H1 (cell line): Measurements from ENCODE around the gene SMURF2. TPM values are rescaled to one million over a fixed set of nuclear protein-coding genes. Genes with fewer than 3 reads are reported as not detected.

Experiments used
- CTCF ChIA-PET: fragments of 300-600 bp; sonication (Branson Sonifier 250); formaldehyde crosslinking; loops from one replicate; lab custom pipeline; 2021; ENCODE audit not compliant: partially characterized antibody; lab: Charles Lee
- POLR2A ChIA-PET: fragments of 300-600 bp; sonication (Branson Sonifier 250); formaldehyde crosslinking; loops from one replicate; lab custom pipeline; 2021; ENCODE audit warnings: inconsistent platforms; ENCODE audit not compliant: partially characterized antibody; lab: Charles Lee
- DNase-seq, 2 experiments: peaks; one replicate each; pipeline versions ENCODE4 v3.0.0 to v3.0.0-alpha.2; 2010 to 2022; ENCODE audit warnings: low spot score in 2 of 2, low read depth in 1 of 2, mixed read lengths in 1 of 2
- FAIRE-seq: peaks from 2 replicates; lab custom pipeline; 2011; peaks lifted over from hg19 to GRCh38; lab: Jason Lieb, UNC
- H2AFZ ChIP-seq: 2 replicates; pipeline ENCODE4 v1.8.1; 2012; ENCODE audit warnings: low read length, inconsistent platforms
- H2AK5ac ChIP-seq: 2 replicates; pipeline ENCODE4 v1.6.1; 2013; ENCODE audit warnings: low read depth, low read length
- H2BK120ac ChIP-seq: replicated peaks from 2 replicates; pipeline ENCODE3; 2013; ENCODE audit warnings: low read depth, low read length, inconsistent platforms
- H2BK12ac ChIP-seq: 2 replicates; pipeline ENCODE4 v1.6.1; 2013; ENCODE audit warnings: low read depth, low read length
- H2BK15ac ChIP-seq: 2 replicates; pipeline ENCODE4 v1.6.1; 2013; ENCODE audit warnings: low read length
- H2BK20ac ChIP-seq: 2 replicates; pipeline ENCODE4 v1.6.1; 2013; ENCODE audit warnings: low read length
- H2BK5ac ChIP-seq: 2 replicates; pipeline ENCODE4 v1.6.1; 2013; ENCODE audit warnings: low read depth, low read length
- H3K14ac ChIP-seq: 2 replicates; pipeline ENCODE4 v1.6.1; 2013; ENCODE audit warnings: inconsistent platforms; ENCODE audit not compliant: insufficient read length
- H3K18ac ChIP-seq: 2 replicates; pipeline ENCODE4 v1.6.1; 2013; ENCODE audit warnings: low read length; ENCODE audit errors: extremely low read depth
- H3K23ac ChIP-seq: 2 replicates; pipeline ENCODE4 v1.6.1; 2013; ENCODE audit warnings: inconsistent platforms; ENCODE audit not compliant: insufficient read length
- H3K23me2 ChIP-seq: 2 replicates; pipeline ENCODE4 v1.6.1; 2013; ENCODE audit warnings: low read depth, low read length
- H3K27ac ChIP-seq: 2 replicates; pipeline ENCODE4 v1.6.1; 2011; ENCODE audit warnings: low read depth, low read length, inconsistent platforms
- H3K27me3 ChIP-seq, 4 experiments: replicated peaks in 1 of 4; 1 replicate in 1 of 4; 2 replicates in 3 of 4; pipeline versions ENCODE4 v1.6.1 to v1.8.1; 2011 to 2013; ENCODE audit warnings: low read length in 3 of 4, mild to moderate bottlenecking in 3 of 4, inconsistent platforms in 2 of 4, mixed read lengths in 2 of 4, moderate library complexity in 1 of 4; ENCODE audit not compliant: control insufficient read depth in 3 of 4, insufficient read depth in 3 of 4; ENCODE audit errors: extremely low read depth in 1 of 4
- H3K36me3 ChIP-seq, 4 experiments: 2 replicates each; pipeline versions ENCODE4 v1.6.1 to v1.8.1; 2011 to 2013; ENCODE audit warnings: mild to moderate bottlenecking in 4 of 4, low read length in 3 of 4, moderate library complexity in 2 of 4, control low read depth in 1 of 4, inconsistent platforms in 1 of 4; ENCODE audit not compliant: insufficient read depth in 4 of 4, control insufficient read depth in 2 of 4
- H3K4ac ChIP-seq: replicated peaks from 2 replicates; pipeline ENCODE3; 2013; ENCODE audit warnings: low read length, low read depth, mixed read lengths, inconsistent platforms; ENCODE audit not compliant: insufficient read length
- H3K4me1 ChIP-seq, 4 experiments: replicated peaks in 1 of 4; 1 replicate in 1 of 4; 2 replicates in 3 of 4; pipeline versions ENCODE4 v1.6.1 to v1.8.1; 2011 to 2013; ENCODE audit warnings: low read length in 3 of 4, inconsistent platforms in 2 of 4, mixed read lengths in 1 of 4; ENCODE audit not compliant: insufficient read depth in 4 of 4, control insufficient read depth in 3 of 4
- H3K4me2 ChIP-seq, 2 experiments: 2 replicates each; pipeline versions ENCODE4 v1.6.1 to v1.8.1; 2011 to 2013; ENCODE audit warnings: low read depth in 2 of 2, low read length in 2 of 2, control low read depth in 1 of 2, inconsistent platforms in 1 of 2, mild to moderate bottlenecking in 1 of 2; ENCODE audit not compliant: insufficient read depth in 1 of 2
- H3K4me3 ChIP-seq, 4 experiments: fragments of 200-600, 300-600 bp in 1 of 4; sonication (generic), shearing (Covaris generic), sonication (Bioruptor Twin) in 1 of 4; 2 replicates each; pipeline versions ENCODE4 v1.5.1 to v1.8.1; 2011 to 2016; ENCODE audit warnings: low read length in 4 of 4, low read depth in 3 of 4, control low read depth in 2 of 4, inconsistent platforms in 2 of 4, mild to moderate bottlenecking in 2 of 4, mixed read lengths in 1 of 4, moderate library complexity in 1 of 4; ENCODE audit not compliant: insufficient read depth in 2 of 4; ENCODE audit errors: extremely low read depth in 1 of 4
- H3K56ac ChIP-seq: replicated peaks from 2 replicates; pipeline ENCODE3; 2013; ENCODE audit warnings: low read depth, mild to moderate bottlenecking, mixed read lengths, low read length, inconsistent platforms; ENCODE audit not compliant: insufficient read length
- H3K79me1 ChIP-seq: 2 replicates; pipeline ENCODE4 v1.6.1; 2013; ENCODE audit warnings: low read depth, low read length, control low read depth
- H3K79me2 ChIP-seq, 2 experiments: 2 replicates each; pipeline versions ENCODE4 v1.6.1 to v1.8.1; 2012 to 2013; ENCODE audit warnings: low read length in 2 of 2, mild to moderate bottlenecking in 2 of 2, inconsistent platforms in 1 of 2; ENCODE audit not compliant: insufficient read depth in 2 of 2, control insufficient read depth in 1 of 2
- H3K9ac ChIP-seq, 4 experiments: replicated peaks in 1 of 4; 1 replicate in 1 of 4; 2 replicates in 3 of 4; pipeline versions ENCODE4 v1.6.1 to v1.8.1; 2011 to 2013; ENCODE audit warnings: low read depth in 3 of 4, low read length in 3 of 4, control low read depth in 2 of 4, mild to moderate bottlenecking in 2 of 4, moderate library complexity in 2 of 4, inconsistent platforms in 1 of 4; ENCODE audit errors: extremely low read depth in 1 of 4
- H3K9me3 ChIP-seq, 2 experiments: 2 replicates each; pipeline versions ENCODE4 v1.6.1 to v1.8.1; 2012 to 2013; ENCODE audit warnings: mild to moderate bottlenecking in 2 of 2, moderate library complexity in 2 of 2, control low read depth in 1 of 2, inconsistent platforms in 1 of 2, low read depth in 1 of 2, low read length in 1 of 2, mixed read lengths in 1 of 2; ENCODE audit not compliant: insufficient read depth in 2 of 2
- H4K20me1 ChIP-seq, 2 experiments: replicated peaks in 1 of 2; 2 replicates each; pipeline versions ENCODE3 to v1.8.1; 2011 to 2013; ENCODE audit warnings: inconsistent platforms in 2 of 2, low read length in 2 of 2, mild to moderate bottlenecking in 1 of 2; ENCODE audit not compliant: insufficient read depth in 2 of 2, control insufficient read depth in 1 of 2
- H4K5ac ChIP-seq: 2 replicates; pipeline ENCODE4 v1.6.1; 2013; ENCODE audit warnings: low read length, low read depth, mixed read lengths, inconsistent platforms; ENCODE audit not compliant: insufficient read length
- H4K8ac ChIP-seq: 2 replicates; pipeline ENCODE4 v1.8.0; 2013; ENCODE audit warnings: mild to moderate bottlenecking, moderate library complexity, low read length, inconsistent platforms; ENCODE audit not compliant: insufficient read depth; ENCODE audit errors: extremely low read depth
- H4K91ac ChIP-seq: replicated peaks from 2 replicates; pipeline ENCODE3; 2013; ENCODE audit warnings: low read length, mixed read lengths, inconsistent platforms; ENCODE audit not compliant: insufficient read length
- BACH1 ChIP-seq: IDR thresholded peaks from 2 replicates; pipeline ENCODE4 v1.6.1; 2012; ENCODE audit warnings: low read length, improper control_type of control experiment
- CTCF ChIP-seq, 3 experiments: IDR thresholded peaks; 1 replicate in 2 of 3; 2 replicates in 1 of 3; pipeline versions ENCODE4 v1.5.1 to v1.6.1; 2011; ENCODE audit warnings: low read length in 3 of 3, mild to moderate bottlenecking in 3 of 3, inconsistent platforms in 2 of 3, low read depth in 1 of 3, moderate library complexity in 1 of 3; ENCODE audit not compliant: insufficient read depth in 1 of 3; ENCODE audit errors: control extremely low read depth in 1 of 3
- EZH2 ChIP-seq: fragments of 200-600 bp; sonication (generic); IDR thresholded peaks from 2 replicates; pipeline ENCODE4 v1.7.1; 2012; ENCODE audit warnings: low read depth, mild to moderate bottlenecking, moderate library complexity, low read length, inconsistent platforms; ENCODE audit not compliant: severe bottlenecking
- POLR2AphosphoS5 ChIP-seq: IDR thresholded peaks from 2 replicates; pipeline ENCODE4 v1.6.1; 2011; ENCODE audit warnings: low read depth, low read length
- SP4 ChIP-seq: IDR thresholded peaks from 2 replicates; pipeline ENCODE4 v1.6.1; 2012; ENCODE audit warnings: low read length, inconsistent platforms
- WGBS, 2 experiments: shearing (Covaris generic) in 1 of 2; methylation state at CpG; one replicate each; pipeline versions ENCODE4 v1.1.6 to v1.1.7; 2013 to 2015; ENCODE audit warnings: low lambda C conversion rate in 2 of 2, mixed read lengths in 2 of 2, inconsistent platforms in 1 of 2, low coverage in 1 of 2, missing lambda C conversion rate in 1 of 2; ENCODE audit not compliant: insufficient replicate concordance in 2 of 2, insufficient coverage in 1 of 2, insufficient read length in 1 of 2; ENCODE audit errors: extremely low coverage in 1 of 2, missing lambda C conversion rate in 1 of 2; 5-methylcytosine and 5-hydroxymethylcytosine counted together
- polyA plus RNA-seq, 7 experiments: library from polyadenylated mRNA; depleted of rRNA in 3 of 7; stranded (reverse) in 5 of 7; unstranded in 2 of 7; fragments of >200 nt in 5 of 7; fragments of 200-250 nt in 2 of 7; gene quantifications; 1 replicate in 5 of 7; 2 replicates in 1 of 7; 4 replicates in 1 of 7; pipeline versions ENCODE4 v1.2.1 to v1.2.3, GENCODE V29; 2011 to 2013; ENCODE audit warnings: missing spikeins in 2 of 7, mixed read lengths in 2 of 7
- total RNA-seq: library from RNA; stranded (reverse); fragmentation: NEBNext Ultra II Directional; extraction: Animal tissue kit (Norgen Biotek cat#: 25700); gene quantifications from 2 replicates; pipeline ENCODE4 v1.2.1, GENCODE V29; 2021

Gene SMURF2
- total and polyA plus RNA-seq, 2 of the 8 experiments (the other 6 are each of a cell fraction or from before 2014, with no cell fraction given) = 7.2 to 29.2 TPM

DNA sequence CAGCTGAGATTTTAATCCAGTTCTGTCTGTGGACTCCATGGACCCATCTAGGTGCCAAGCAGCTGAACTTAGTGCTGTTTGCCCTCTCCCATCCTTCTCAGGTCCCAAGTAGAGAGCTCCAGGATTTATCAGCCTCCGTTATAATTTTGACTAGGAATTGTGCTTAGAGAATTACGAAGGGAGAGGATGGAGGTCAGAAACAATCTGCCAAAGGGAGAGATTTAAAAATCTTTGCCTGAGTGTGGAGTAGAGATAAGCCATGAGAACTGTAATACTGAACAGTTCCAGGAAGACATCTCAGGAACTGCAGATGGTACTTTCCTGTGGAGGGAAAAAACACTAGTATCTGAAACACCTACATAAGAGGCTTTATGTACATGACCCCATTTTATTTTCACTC, 128.3 kb downstream of the SMURF2 start:
- Histone ChIP-seq H4K20me1 (no peaks in the 10 kb centered on the region), H3K4me2 (no peak overlapping the region), H3K56ac (no peak overlapping the region), H2BK15ac (no peak overlapping the region), H2BK120ac (no peak overlapping the region), H3K4me3 (no peak overlapping the region), H2BK12ac (no peak overlapping the region), H3K79me2 (no peaks in the 10 kb centered on the region), H3K14ac (no peak overlapping the region), H3K36me3 (peaks cover 46 to 93% (median 75%) of the 10 kb centered on the region in 4 experiments), H4K8ac (no peak overlapping the region), H2AK5ac (no peak overlapping the region), H2BK20ac (no peak overlapping the region), H4K91ac (no peak overlapping the region)
- CTCF ChIA-PET = interaction anchor here (0.7 to 2.4 kb wide), 6 partner anchors 10 to 115 kb away, joined by 3 to 13 read pairs (median 4); no protein-coding TSS in a partner anchor
- FAIRE-seq = no peak
- TF ChIP-seq CTCF (IDR thresholded peaks at IDR 0.05; ENCODE audit: control extremely low read depth in 1 of 3, insufficient read depth in 1 of 3, low read depth in 1 of 3, low read length in 3 of 3) = no peak
- no peak for TF ChIP-seq POLR2AphosphoS5
- no peak for TF ChIP-seq BACH1
- TF ChIP-seq EZH2 = no peak
- TF ChIP-seq SP4 = no peak
- TF ChIP-seq, all 59 proteins: peak for 0
- H2AFZ ChIP-seq = no peak overlapping the region
- no peak overlapping the region for H3K18ac ChIP-seq
- H2BK5ac ChIP-seq = no peak overlapping the region
- H3K27ac ChIP-seq = no peak overlapping the region
- POLR2A ChIA-PET = interaction anchor here (0.6 to 7.5 kb wide), 7 partner anchors 9 to 60 kb away, joined by 3 to 56 read pairs (median 7); partner anchors contain the start of genes CEP95, DDX5 and POLG2
- H3K9ac ChIP-seq = no peak overlapping the region
- no peak overlapping the region for H4K5ac ChIP-seq
- H3K23ac ChIP-seq = no peak overlapping the region
- no peak overlapping the region for H3K4ac ChIP-seq
- WGBS, 2 experiments = 90% methylated on average over 2 of the region's 2 CpGs; no CpG with 5 or more reads in 1 of the 2 experiments
- H3K79me1 ChIP-seq = no peaks in the 10 kb centered on the region
- H3K4me1 ChIP-seq = no peaks in the 10 kb centered on the region
- no peaks in the 10 kb centered on the region for H3K27me3 ChIP-seq
- H3K9me3 ChIP-seq = no peaks in the 10 kb centered on the region
- no peak for DNase-seq
- H3K23me2 ChIP-seq = no peaks in the 10 kb centered on the region
